H9 (cell line): ENCODE results near the gene PNKD. TPM values are rescaled to one million over a fixed set of nuclear protein-coding genes. Genes with fewer than 3 reads are reported as not detected.

Source experiments
- DNase-seq: peaks from one replicate; pipeline ENCODE4 v3.0.0-alpha.2; 2017
- H2AFZ ChIP-seq: one replicate; pipeline ENCODE4 v1.6.1; 2013; ENCODE audit warnings: mild to moderate bottlenecking, low read length, control low read depth, moderate library complexity
- H2AK5ac ChIP-seq: 2 replicates; pipeline ENCODE4 v1.6.1; 2013; ENCODE audit warnings: low read length, control low read depth, mixed read lengths; ENCODE audit not compliant: insufficient read length
- H2BK120ac ChIP-seq: one replicate; pipeline ENCODE4 v1.6.1; 2013; ENCODE audit warnings: low read depth, mild to moderate bottlenecking, low read length, control low read depth, inconsistent platforms; ENCODE audit not compliant: poor library complexity, severe bottlenecking
- H2BK12ac ChIP-seq: 2 replicates; pipeline ENCODE4 v1.6.1; 2013; ENCODE audit warnings: low read length, control low read depth, mixed read lengths, low read depth; ENCODE audit not compliant: insufficient read length
- H2BK15ac ChIP-seq: 2 replicates; pipeline ENCODE4 v1.6.1; 2013; ENCODE audit warnings: low read depth, low read length, control low read depth
- H2BK20ac ChIP-seq: one replicate; pipeline ENCODE4 v1.6.1; 2013; ENCODE audit warnings: low read depth, mild to moderate bottlenecking, low read length, control low read depth, inconsistent platforms; ENCODE audit not compliant: poor library complexity, severe bottlenecking
- H2BK5ac ChIP-seq: 2 replicates; pipeline ENCODE4 v1.6.1; 2013; ENCODE audit warnings: low read length, control low read depth, mixed read lengths; ENCODE audit not compliant: insufficient read length
- H3K14ac ChIP-seq: 2 replicates; pipeline ENCODE4 v1.6.1; 2013; ENCODE audit warnings: low read length, control low read depth; ENCODE audit not compliant: insufficient read depth
- H3K18ac ChIP-seq: 2 replicates; pipeline ENCODE4 v1.6.1; 2013; ENCODE audit warnings: low read depth, mild to moderate bottlenecking, mixed read lengths, low read length, control low read depth; ENCODE audit not compliant: insufficient read length
- H3K23ac ChIP-seq: 2 replicates; pipeline ENCODE4 v1.6.1; 2013; ENCODE audit warnings: low read length, control low read depth, mixed read lengths, low read depth; ENCODE audit not compliant: insufficient read length
- H3K23me2 ChIP-seq: 2 replicates; pipeline ENCODE4 v1.6.1; 2013; ENCODE audit warnings: low read depth, mild to moderate bottlenecking, mixed read lengths, low read length, control low read depth; ENCODE audit not compliant: insufficient read length, poor library complexity, severe bottlenecking
- H3K27ac ChIP-seq: 2 replicates; pipeline ENCODE4 v1.5.1; 2013; ENCODE audit warnings: low read length, control low read depth, mixed read lengths, low read depth; ENCODE audit not compliant: insufficient read length
- H3K27me3 ChIP-seq: 2 replicates; pipeline ENCODE4 v1.6.1; 2013; ENCODE audit warnings: low read length, control low read depth, inconsistent platforms; ENCODE audit not compliant: insufficient read depth
- H3K4ac ChIP-seq: 2 replicates; pipeline ENCODE4 v1.6.1; 2013; ENCODE audit warnings: low read depth, mild to moderate bottlenecking, control low read depth, inconsistent platforms, low read length, moderate library complexity
- H3K4me1 ChIP-seq: 2 replicates; pipeline ENCODE4 v1.6.1; 2013; ENCODE audit warnings: low read length, control low read depth, inconsistent platforms; ENCODE audit not compliant: insufficient read depth
- H3K4me2 ChIP-seq: 2 replicates; pipeline ENCODE4 v1.6.1; 2013; ENCODE audit warnings: low read length, control low read depth, mixed read lengths; ENCODE audit not compliant: insufficient read length, insufficient read depth
- H3K56ac ChIP-seq: 2 replicates; pipeline ENCODE4 v1.6.1; 2013; ENCODE audit warnings: low read depth, mild to moderate bottlenecking, mixed read lengths, low read length, control low read depth; ENCODE audit not compliant: insufficient read length
- H3K79me1 ChIP-seq: 2 replicates; pipeline ENCODE4 v1.6.1; 2013; ENCODE audit warnings: low read depth, mild to moderate bottlenecking, moderate library complexity, low read length, control low read depth, inconsistent platforms; ENCODE audit not compliant: insufficient read depth, poor library complexity, severe bottlenecking
- H3K79me2 ChIP-seq: 2 replicates; pipeline ENCODE4 v1.6.1; 2013; ENCODE audit warnings: low read length, control low read depth, inconsistent platforms; ENCODE audit not compliant: insufficient read depth
- H3K9ac ChIP-seq: 2 replicates; pipeline ENCODE4 v1.6.1; 2013; ENCODE audit warnings: low read length, control low read depth, mixed read lengths; ENCODE audit not compliant: insufficient read length; ENCODE audit errors: extremely low read depth
- H3K9me3 ChIP-seq: one replicate; pipeline ENCODE4 v1.6.1; 2013; ENCODE audit warnings: low read depth, low read length, inconsistent platforms; ENCODE audit not compliant: control insufficient read depth
- H3T11ph ChIP-seq: one replicate; pipeline ENCODE4 v1.6.1; 2013; ENCODE audit warnings: mild to moderate bottlenecking, low read length, control low read depth, inconsistent platforms
- H4K20me1 ChIP-seq: one replicate; pipeline ENCODE4 v1.6.1; 2013; ENCODE audit not compliant: control insufficient read depth, insufficient read length, insufficient read depth
- H4K5ac ChIP-seq: 2 replicates; pipeline ENCODE4 v1.6.1; 2013; ENCODE audit warnings: low read depth, mild to moderate bottlenecking, mixed read lengths, low read length, control low read depth; ENCODE audit not compliant: insufficient read length
- H4K8ac ChIP-seq: replicated peaks from 2 replicates; pipeline ENCODE4 v1.6.1; 2013; ENCODE audit warnings: low read length, control low read depth, mixed read lengths, low read depth; ENCODE audit not compliant: insufficient read length
- H4K91ac ChIP-seq: 2 replicates; pipeline ENCODE4 v1.6.1; 2013; ENCODE audit warnings: low read depth, mild to moderate bottlenecking, moderate library complexity, mixed read lengths, low read length, control low read depth; ENCODE audit not compliant: insufficient read length
- H3K27ac Mint-ChIP-seq, 3 experiments: 2 replicates in 2 of 3; 3 replicates in 1 of 3; pipeline ENCODE4 v1.8.0; 2020 to 2021; ENCODE audit warnings: mixed read lengths in 3 of 3, mild to moderate bottlenecking in 1 of 3, moderate library complexity in 1 of 3
- H3K27me3 Mint-ChIP-seq: 2 replicates; pipeline ENCODE4 v1.8.0; 2021; ENCODE audit warnings: low read depth, mild to moderate bottlenecking, moderate library complexity, mixed read lengths
- H3K36me3 Mint-ChIP-seq, 3 experiments: 2 replicates in 2 of 3; 3 replicates in 1 of 3; pipeline ENCODE4 v1.8.0; 2020 to 2021; ENCODE audit warnings: low read depth in 3 of 3, mixed read lengths in 3 of 3; ENCODE audit not compliant: insufficient read depth in 1 of 3
- H3K4me1 Mint-ChIP-seq, 2 experiments: 2 replicates each; pipeline ENCODE4 v1.8.0; 2020; ENCODE audit warnings: mixed read lengths in 2 of 2
- H3K4me3 Mint-ChIP-seq, 2 experiments: 2 replicates in 1 of 2; 3 replicates in 1 of 2; pipeline ENCODE4 v1.8.0; 2020 to 2021; ENCODE audit warnings: mild to moderate bottlenecking in 2 of 2, mixed read lengths in 2 of 2, moderate library complexity in 1 of 2
- H3K9me3 Mint-ChIP-seq, 2 experiments: 2 replicates in 1 of 2; 3 replicates in 1 of 2; pipeline ENCODE4 v1.8.0; 2020; ENCODE audit warnings: mild to moderate bottlenecking in 2 of 2, mixed read lengths in 2 of 2, moderate library complexity in 1 of 2
- CTCF ChIP-seq: fragments of 200-600 bp; sonication (generic); conservative IDR thresholded peaks from 3 replicates; pipeline ENCODE4 v1.8.0; 2021; ENCODE audit warnings: antibody characterized with exemption, mild to moderate bottlenecking
- WGBS: extraction: QIAGEN DNeasy Blood & Tissue Kit; methylation state at CpG from one replicate; pipeline ENCODE4 v1.1.7; 2013; ENCODE audit warnings: missing lambda C conversion rate, low lambda C conversion rate, mixed read lengths; ENCODE audit not compliant: insufficient read length; ENCODE audit errors: extremely low coverage; 5-methylcytosine and 5-hydroxymethylcytosine counted together
- total RNA-seq: library from RNA; stranded (reverse); gene quantifications from 2 replicates; pipeline ENCODE4 v1.2.1, GENCODE V29; 2021

The PNKD gene
- total RNA-seq, 1 experiment from 2014 or later = 31.6 TPM

- no peak for TF ChIP-seq CTCF
- Histone ChIP-seq H4K20me1 (no peaks in the 10 kb centered on the region), H3K4ac (no peak overlapping the region), H3K9me3 (no peaks in the 10 kb centered on the region), H3K27me3 (no peaks in the 10 kb centered on the region), H3K23me2 (peaks cover 7% of the 10 kb centered on the region), H2AK5ac (no peak overlapping the region), H3K4me2 (no peak overlapping the region), H3K9ac (no peak overlapping the region), H2BK12ac (no peak overlapping the region), H3K4me1 (peaks cover 4% of the 10 kb centered on the region; the same call in 1 of the 2 replicates), H2AFZ (no peak overlapping the region), H3K79me1 (no peaks in the 10 kb centered on the region), H3K14ac (no peak overlapping the region), H4K91ac (no peak overlapping the region), H3T11ph (no peak overlapping the region), H2BK15ac (no peak overlapping the region), H3K79me2 (no peaks in the 10 kb centered on the region), H4K8ac (no peak overlapping the region), H3K27ac (no peak overlapping the region), H2BK120ac (no peak overlapping the region), H3K23ac (no peak overlapping the region), H2BK20ac (no peak overlapping the region), H3K18ac (no peak overlapping the region), H3K56ac (no peak overlapping the region), H4K5ac (no peak overlapping the region), H2BK5ac (no peak overlapping the region)
- no peak for DNase-seq
- Mint-ChIP-seq H3K36me3 (no peaks in the 10 kb centered on the region), H3K4me1 (peaks cover 51 to 53% of the 10 kb centered on the region in 2 experiments), H3K27ac (0 out of 7 replicates have a peak overlapping the region, but pooled peaks of 1 of the 3 experiments have one; percentile 43), H3K4me3 (peak overlapping the region in 1 of 2 experiments; percentile 19; a peak in 1 of 5 replicates), H3K27me3 (peaks cover 1% of the 10 kb centered on the region), H3K9me3 (no peaks in the 10 kb centered on the region)
- WGBS = no CpG with 5 or more reads among the region's 6 CpGs
These were observed 19.5 kb downstream of the PNKD start for GRCh38 chr2:218289639-218290315.
